Neural progenitor cell (in vitro differentiated cells): Measurements from ENCODE around the gene ASIC5. TPM values are rescaled to one million over a fixed set of nuclear protein-coding genes. Genes with fewer than 3 reads are reported as not detected.

Source experiments
- DNase-seq: peaks from one replicate; pipeline ENCODE4 v3.0.0-alpha.2; 2016; ENCODE audit warnings: low spot score
- H2AFZ ChIP-seq: fragments of 200-600 bp; sonication (generic); replicated peaks from 2 replicates; pipeline ENCODE4 v1.6.1; 2016; ENCODE audit warnings: antibody characterized with exemption
- H3F3A ChIP-seq: fragments of 200-600 bp; sonication (generic); 2 replicates; pipeline ENCODE4 v1.6.1; 2016; ENCODE audit warnings: antibody characterized with exemption, low read depth
- H3K27ac ChIP-seq: fragments of 200-600 bp; sonication (generic); 2 replicates; pipeline ENCODE4 v1.5.1; 2016; ENCODE audit warnings: mild to moderate bottlenecking
- H3K27me3 ChIP-seq: fragments of 200-600 bp; sonication (generic); 2 replicates; pipeline ENCODE4 v1.6.1; 2016; ENCODE audit warnings: mild to moderate bottlenecking, moderate library complexity
- H3K36me3 ChIP-seq: fragments of 200-600 bp; sonication (generic); 2 replicates; pipeline ENCODE4 v1.5.1; 2016
- H3K4me1 ChIP-seq: fragments of 200-600 bp; sonication (generic); 2 replicates; pipeline ENCODE4 v1.6.1; 2016; ENCODE audit warnings: mixed run types
- H3K4me2 ChIP-seq: fragments of 200-600 bp; sonication (generic); 2 replicates; pipeline ENCODE4 v1.6.1; 2016
- H3K4me3 ChIP-seq: fragments of 200-600 bp; sonication (generic); 2 replicates; pipeline ENCODE4 v1.5.1; 2016
- H3K79me2 ChIP-seq: fragments of 200-600 bp; sonication (generic); 2 replicates; pipeline ENCODE4 v1.6.1; 2016; ENCODE audit warnings: low read depth
- H3K9ac ChIP-seq: fragments of 200-600 bp; sonication (generic); 2 replicates; pipeline ENCODE4 v1.6.1; 2016
- H3K9me3 ChIP-seq: fragments of 200-600 bp; sonication (generic); 2 replicates; pipeline ENCODE4 v1.5.1; 2016; ENCODE audit warnings: low read depth
- H4K20me1 ChIP-seq: fragments of 200-600 bp; sonication (generic); 2 replicates; pipeline ENCODE4 v1.6.1; 2016; ENCODE audit warnings: low read depth
- H3K27ac Mint-ChIP-seq: 3 replicates; pipeline ENCODE4 v1.8.0; 2021; ENCODE audit warnings: mixed read lengths
- H3K27me3 Mint-ChIP-seq: 2 replicates; pipeline ENCODE4 v1.8.0; 2022; ENCODE audit warnings: low read depth, mild to moderate bottlenecking, inconsistent platforms, moderate library complexity, mixed read lengths; ENCODE audit not compliant: insufficient read depth
- H3K36me3 Mint-ChIP-seq: 3 replicates; pipeline ENCODE4 v1.8.0; 2021; ENCODE audit warnings: mixed read lengths
- H3K4me1 Mint-ChIP-seq: 3 replicates; pipeline ENCODE4 v1.8.0; 2021; ENCODE audit warnings: mixed read lengths
- H3K4me3 Mint-ChIP-seq: 3 replicates; pipeline ENCODE4 v1.8.0; 2021; ENCODE audit warnings: mild to moderate bottlenecking, moderate library complexity, mixed read lengths
- H3K9me3 Mint-ChIP-seq: 3 replicates; pipeline ENCODE4 v1.8.0; 2020; ENCODE audit warnings: mixed read lengths
- EZH2 ChIP-seq: fragments of 200-600 bp; sonication (generic); IDR thresholded peaks from 2 replicates; pipeline ENCODE4 v1.6.1; 2017; ENCODE audit warnings: antibody characterized with exemption, mild to moderate bottlenecking, moderate library complexity
- EZH2phosphoT487 ChIP-seq: fragments of 200-600 bp; sonication (generic); IDR thresholded peaks from 2 replicates; pipeline ENCODE4 v1.6.1; 2017; ENCODE audit warnings: antibody characterized with exemption
- total RNA-seq: library from RNA; depleted of rRNA; stranded (reverse); fragments of >200 nt; gene quantifications from 2 replicates; pipeline ENCODE4 v1.2.3, GENCODE V29; 2015; ENCODE audit warnings: low replicate concordance
- TF ChIP-seq, protein P1 (sequence below): fragments of 200-600 bp; sonication (generic); IDR thresholded peaks from 2 replicates; pipeline ENCODE4 v1.5.1; 2017; ENCODE audit warnings: antibody characterized with exemption, mild to moderate bottlenecking

Gene ASIC5
- total RNA-seq, 1 donor from 2014 or later, result not detected

DNA sequence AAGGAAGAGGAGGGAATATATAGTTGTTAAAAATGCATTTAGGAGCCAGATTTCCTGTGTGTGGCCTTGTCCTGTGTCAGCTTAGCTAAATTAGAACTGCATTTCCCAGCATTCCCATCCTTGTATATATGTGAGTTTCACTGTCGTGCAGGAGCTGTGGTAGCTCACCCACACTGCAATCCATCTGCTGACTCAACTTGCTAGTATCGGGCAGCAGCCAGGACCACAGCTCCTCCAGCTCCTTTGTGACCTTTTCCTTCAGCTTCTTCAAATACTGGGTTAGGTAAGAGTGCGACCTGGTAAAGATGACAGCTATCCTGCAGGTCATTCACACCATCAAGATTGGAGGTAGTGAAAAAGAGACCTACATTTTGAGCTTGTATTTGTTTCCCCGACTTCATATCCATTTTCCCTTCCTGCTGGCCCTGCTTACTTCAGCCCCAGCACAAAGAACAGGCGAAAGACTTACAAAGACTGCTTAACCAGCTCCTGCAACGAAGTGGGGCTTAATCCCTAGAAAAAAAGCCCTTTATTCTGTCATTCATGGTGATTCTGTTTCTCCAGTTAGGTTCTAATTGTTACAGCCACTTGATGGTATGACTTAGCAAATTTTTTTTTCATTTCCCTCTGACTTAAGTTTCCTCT lies 11.4 kb downstream of the ASIC5 start:
- Histone ChIP-seq H3K4me2 (peak overlapping the region; percentile 63), H2AFZ (peak overlapping the region; percentile 42), H3K4me1 (peaks cover 22% of the 10 kb centered on the region), H3K27ac (peak overlapping the region; percentile 79), H3K27me3 (no peaks in the 10 kb centered on the region), H4K20me1 (no peaks in the 10 kb centered on the region), H3K9ac (no peak overlapping the region), H3K79me2 (no peaks in the 10 kb centered on the region), H3K4me3 (peak overlapping the region; percentile 26), H3K36me3 (no peaks in the 10 kb centered on the region), H3K9me3 (no peaks in the 10 kb centered on the region), H3F3A (peaks cover 16% of the 10 kb centered on the region)
- peak overlapping the region; percentile 64 for H3K27ac Mint-ChIP-seq
- peak; percentile 77 for DNase-seq
- H3K4me1 Mint-ChIP-seq, result peaks cover 10% of the 10 kb centered on the region
- no peaks in the 10 kb centered on the region for H3K36me3 Mint-ChIP-seq
- peaks cover 6% of the 10 kb centered on the region for H3K9me3 Mint-ChIP-seq
- TF ChIP-seq EZH2phosphoT487 (no peak), EZH2 (no peak)
- TF ChIP-seq, protein P1, sequence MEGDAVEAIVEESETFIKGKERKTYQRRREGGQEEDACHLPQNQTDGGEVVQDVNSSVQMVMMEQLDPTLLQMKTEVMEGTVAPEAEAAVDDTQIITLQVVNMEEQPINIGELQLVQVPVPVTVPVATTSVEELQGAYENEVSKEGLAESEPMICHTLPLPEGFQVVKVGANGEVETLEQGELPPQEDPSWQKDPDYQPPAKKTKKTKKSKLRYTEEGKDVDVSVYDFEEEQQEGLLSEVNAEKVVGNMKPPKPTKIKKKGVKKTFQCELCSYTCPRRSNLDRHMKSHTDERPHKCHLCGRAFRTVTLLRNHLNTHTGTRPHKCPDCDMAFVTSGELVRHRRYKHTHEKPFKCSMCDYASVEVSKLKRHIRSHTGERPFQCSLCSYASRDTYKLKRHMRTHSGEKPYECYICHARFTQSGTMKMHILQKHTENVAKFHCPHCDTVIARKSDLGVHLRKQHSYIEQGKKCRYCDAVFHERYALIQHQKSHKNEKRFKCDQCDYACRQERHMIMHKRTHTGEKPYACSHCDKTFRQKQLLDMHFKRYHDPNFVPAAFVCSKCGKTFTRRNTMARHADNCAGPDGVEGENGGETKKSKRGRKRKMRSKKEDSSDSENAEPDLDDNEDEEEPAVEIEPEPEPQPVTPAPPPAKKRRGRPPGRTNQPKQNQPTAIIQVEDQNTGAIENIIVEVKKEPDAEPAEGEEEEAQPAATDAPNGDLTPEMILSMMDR, result no peak
- peak overlapping the region; percentile 5 for H3K4me3 Mint-ChIP-seq
- H3K27me3 Mint-ChIP-seq, result peaks cover 3% of the 10 kb centered on the region

GRCh38 chr4:155853189-155853588 lies 12.9 kb downstream of the ASIC5 start:
- no peak for DNase-seq
- no peaks in the 10 kb centered on the region for H3K36me3 ChIP-seq
- TF ChIP-seq EZH2, result no peak
- TF ChIP-seq EZH2phosphoT487, result no peak
- TF ChIP-seq, protein P1, result no peak
- no peak overlapping the region for H3K4me3 ChIP-seq
- Mint-ChIP-seq H3K27ac (no peak overlapping the region), H3K4me1 (peaks cover 10% of the 10 kb centered on the region), H3K9me3 (peaks cover 8% of the 10 kb centered on the region), H3K36me3 (no peaks in the 10 kb centered on the region), H3K27me3 (peaks cover 3% of the 10 kb centered on the region), H3K4me3 (no peak overlapping the region)
- H3K9me3 ChIP-seq, result peaks cover 12% of the 10 kb centered on the region
- no peaks in the 10 kb centered on the region for H3K27me3 ChIP-seq
- peaks cover 16% of the 10 kb centered on the region for H3F3A ChIP-seq
- H4K20me1 ChIP-seq, result no peaks in the 10 kb centered on the region
- no peak overlapping the region for H3K9ac ChIP-seq
- H3K4me1 ChIP-seq, result peaks cover 22% of the 10 kb centered on the region
- H3K4me2 ChIP-seq, result no peak overlapping the region
- no peak overlapping the region for H2AFZ ChIP-seq
- H3K79me2 ChIP-seq, result no peaks in the 10 kb centered on the region
- H3K27ac ChIP-seq, result no peak overlapping the region

DNA sequence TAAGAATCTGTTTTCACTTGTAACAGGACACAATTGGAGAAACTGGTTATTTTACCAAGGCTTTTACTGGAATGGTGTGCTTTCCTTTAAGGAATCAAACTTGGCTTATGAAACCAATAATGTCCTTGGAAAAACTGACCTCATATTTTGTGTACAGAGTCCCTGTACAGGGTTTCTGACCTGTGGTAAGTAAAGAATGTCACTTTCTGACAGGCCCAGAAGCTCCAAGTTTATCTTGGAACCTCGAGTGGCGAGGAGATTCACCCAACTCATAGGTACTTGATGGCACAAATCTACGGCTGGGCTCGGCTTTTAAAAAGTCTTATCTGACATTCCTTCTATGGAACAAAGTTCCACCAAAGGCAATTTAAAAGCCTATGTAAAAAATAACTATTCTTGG lies 17.0 kb downstream of the ASIC5 start:
- no peaks in the 10 kb centered on the region for H3K4me1 Mint-ChIP-seq
- H3K27ac Mint-ChIP-seq, result no peak overlapping the region
- H2AFZ ChIP-seq, result no peak overlapping the region
- no peaks in the 10 kb centered on the region for H4K20me1 ChIP-seq
- peaks cover 16% of the 10 kb centered on the region for H3K9me3 Mint-ChIP-seq
- no peak overlapping the region for H3K4me3 Mint-ChIP-seq
- H3K4me3 ChIP-seq, result no peak overlapping the region
- peaks cover 4% of the 10 kb centered on the region for H3F3A ChIP-seq
- H3K27ac ChIP-seq, result no peak overlapping the region
- H3K4me1 ChIP-seq, result peaks cover 4% of the 10 kb centered on the region
- H3K9me3 ChIP-seq, result peaks cover 32% of the 10 kb centered on the region
- DNase-seq, result no peak
- H3K4me2 ChIP-seq, result no peak overlapping the region
- H3K36me3 Mint-ChIP-seq, result peaks cover 1% of the 10 kb centered on the region
- H3K27me3 ChIP-seq, result no peaks in the 10 kb centered on the region
- peaks cover 3% of the 10 kb centered on the region for H3K27me3 Mint-ChIP-seq
- TF ChIP-seq EZH2phosphoT487, result no peak
- TF ChIP-seq EZH2, result no peak
- TF ChIP-seq, protein P1, result no peak
- no peaks in the 10 kb centered on the region for H3K36me3 ChIP-seq
- H3K9ac ChIP-seq, result no peak overlapping the region
- H3K79me2 ChIP-seq, result no peaks in the 10 kb centered on the region
